GM23338 (cell line): Measurements from ENCODE around the gene TRAF3IP1. TPM values are rescaled to one million over a fixed set of nuclear protein-coding genes. Genes with fewer than 3 reads are reported as not detected.

ENCODE experiments used
- ATAC-seq: fragments of 200-7000 bp; cut with Tn5 transposase; 3 replicates; pipeline ENCODE4 v1.9.1; 2020
- DNase-seq: peaks from one replicate; pipeline ENCODE4 v3.0.0-alpha.2; 2015; ENCODE audit warnings: low spot score
- H2AFZ ChIP-seq: fragments of 200-600 bp; sonication (generic); 2 replicates; pipeline ENCODE4 v1.8.0; 2016; ENCODE audit warnings: antibody characterized with exemption, mild to moderate bottlenecking, moderate library complexity
- H3F3A ChIP-seq: fragments of 200-600 bp; sonication (generic); replicated peaks from 2 replicates; pipeline ENCODE4 v1.8.0; 2017; ENCODE audit warnings: antibody characterized with exemption, mixed run types, low read depth
- H3K27ac ChIP-seq: fragments of 200-600 bp; sonication (generic); 2 replicates; pipeline ENCODE4 v1.6.1; 2016; ENCODE audit warnings: low read depth
- H3K27me3 ChIP-seq: fragments of 200-600 bp; sonication (generic); 2 replicates; pipeline ENCODE4 v1.8.0; 2016; ENCODE audit warnings: mild to moderate bottlenecking, mixed run types, moderate library complexity; ENCODE audit not compliant: insufficient read depth
- H3K36me3 ChIP-seq: fragments of 200-600 bp; sonication (generic); 2 replicates; pipeline ENCODE4 v1.8.0; 2016; ENCODE audit warnings: mild to moderate bottlenecking; ENCODE audit not compliant: insufficient read depth
- H3K4me1 ChIP-seq: fragments of 200-600 bp; sonication (generic); 2 replicates; pipeline ENCODE4 v1.8.0; 2016; ENCODE audit warnings: mild to moderate bottlenecking, moderate library complexity; ENCODE audit not compliant: insufficient read depth
- H3K4me2 ChIP-seq: fragments of 200-600 bp; sonication (generic); 2 replicates; pipeline ENCODE4 v1.7.1; 2017; ENCODE audit warnings: mixed run types
- H3K4me3 ChIP-seq: fragments of 200-600 bp; sonication (generic); 2 replicates; pipeline ENCODE4 v1.6.1; 2016; ENCODE audit warnings: mixed run types
- H3K79me2 ChIP-seq: fragments of 200-600 bp; sonication (generic); replicated peaks from 2 replicates; pipeline ENCODE4 v1.8.0; 2017; ENCODE audit warnings: mild to moderate bottlenecking; ENCODE audit not compliant: insufficient read depth
- H3K9me2 ChIP-seq: fragments of 200-600 bp; sonication (generic); 2 replicates; pipeline ENCODE4 v1.8.0; 2017; ENCODE audit not compliant: insufficient read depth
- H4K20me1 ChIP-seq: fragments of 200-600 bp; sonication (generic); replicated peaks from 2 replicates; pipeline ENCODE4 v1.8.0; 2017; ENCODE audit warnings: mild to moderate bottlenecking; ENCODE audit not compliant: insufficient read depth
- H3K27ac Mint-ChIP-seq: 2 replicates; pipeline ENCODE4 v1.8.0; 2020; ENCODE audit warnings: inconsistent platforms, mild to moderate bottlenecking, moderate library complexity, mixed read lengths
- H3K27me3 Mint-ChIP-seq: 3 replicates; pipeline ENCODE4 v1.8.0; 2022; ENCODE audit warnings: low read depth, mild to moderate bottlenecking, moderate library complexity, mixed read lengths, inconsistent platforms; ENCODE audit not compliant: insufficient read depth, poor library complexity
- H3K36me3 Mint-ChIP-seq: 3 replicates; pipeline ENCODE4 v1.8.0; 2021; ENCODE audit warnings: low read depth, mild to moderate bottlenecking, inconsistent platforms, moderate library complexity, mixed read lengths
- H3K4me1 Mint-ChIP-seq: 3 replicates; pipeline ENCODE4 v1.8.0; 2020; ENCODE audit warnings: mild to moderate bottlenecking, inconsistent platforms, mixed read lengths
- H3K4me3 Mint-ChIP-seq: 3 replicates; pipeline ENCODE4 v1.8.0; 2021; ENCODE audit warnings: moderate library complexity, mild to moderate bottlenecking, inconsistent platforms, mixed read lengths
- H3K9me3 Mint-ChIP-seq: 3 replicates; pipeline ENCODE4 v1.8.0; 2020; ENCODE audit warnings: moderate library complexity, mild to moderate bottlenecking, inconsistent platforms, mixed read lengths
- CTCF ChIP-seq, 2 experiments: fragments of 200-600 bp in 1 of 2; sonication (generic) in 1 of 2; conservative IDR thresholded peaks; 2 replicates each; pipeline versions ENCODE4 v1.5.1 to v1.6.1; 2016 to 2017; ENCODE audit warnings: antibody characterized with exemption in 2 of 2, low read depth in 2 of 2, mild to moderate bottlenecking in 2 of 2, moderate library complexity in 1 of 2
- NANOG ChIP-seq: IDR thresholded peaks from 2 replicates; pipeline ENCODE4 v1.6.1; 2016; ENCODE audit warnings: antibody characterized with exemption, borderline replicate concordance
- POLR2AphosphoS5 ChIP-seq: IDR thresholded peaks from 2 replicates; pipeline ENCODE4 v1.6.1; 2016; ENCODE audit warnings: antibody characterized with exemption, low read depth
- REST ChIP-seq: IDR thresholded peaks from one replicate; pipeline ENCODE4 v1.6.1; 2018; ENCODE audit warnings: antibody characterized with exemption; ENCODE audit not compliant: unreplicated experiment
- STAT1 ChIP-seq: IDR thresholded peaks from one replicate; pipeline ENCODE4 v1.6.1; 2016; ENCODE audit warnings: antibody characterized with exemption; ENCODE audit not compliant: unreplicated experiment
- ZNF114 ChIP-seq: fragments of 250-450 bp; sonication (Bioruptor Pico); IDR thresholded peaks from 2 replicates; pipeline ENCODE4 v1.5.0; 2020; ENCODE audit warnings: mild to moderate bottlenecking, moderate library complexity
- polyA plus RNA-seq: library from polyadenylated mRNA; unstranded; fragments of >200 nt; fragmentation: Nextera tagmentation; extraction: Ambion mirVana; gene quantifications from 2 replicates; pipeline ENCODE4 v1.2.1, GENCODE V29; 2016
- total RNA-seq: library from RNA; depleted of rRNA; stranded (reverse); fragments of >200 nt; shearing (Covaris generic); gene quantifications from 2 replicates; pipeline ENCODE4 v1.2.3, GENCODE V29; 2014

Gene TRAF3IP1
- total and polyA plus RNA-seq, 2 experiments from 2014 or later: 12.5 to 20.7 TPM

- peaks cover 22% of the 10 kb centered on the region for H3K9me3 Mint-ChIP-seq
- no peaks in the 10 kb centered on the region for H3K4me1 ChIP-seq
- no peak overlapping the region for H3K4me2 ChIP-seq
- no peaks in the 10 kb centered on the region for H3F3A ChIP-seq
- no peak overlapping the region for H3K27ac ChIP-seq
- ATAC-seq: no peak
- H3K27ac Mint-ChIP-seq: no peak overlapping the region
- no peak for TF ChIP-seq POLR2AphosphoS5
- TF ChIP-seq CTCF (conservative IDR thresholded peaks at IDR 0.05; ENCODE audit: low read depth in 2 of 2): no peak
- no peak for TF ChIP-seq STAT1
- TF ChIP-seq NANOG: no peak
- TF ChIP-seq REST: no peak
- TF ChIP-seq ZNF114: no peak
- no peak overlapping the region for H3K4me3 ChIP-seq
- peaks cover 6% of the 10 kb centered on the region for H3K27me3 Mint-ChIP-seq
- H3K27me3 ChIP-seq: no peaks in the 10 kb centered on the region
- no peaks in the 10 kb centered on the region for H3K79me2 ChIP-seq
- no peak overlapping the region for H3K4me3 Mint-ChIP-seq
- DNase-seq: no peak
- H4K20me1 ChIP-seq: no peaks in the 10 kb centered on the region
- no peak overlapping the region for H2AFZ ChIP-seq
- H3K36me3 ChIP-seq: no peaks in the 10 kb centered on the region
- no peaks in the 10 kb centered on the region for H3K9me2 ChIP-seq
- peaks cover 20% of the 10 kb centered on the region for H3K36me3 Mint-ChIP-seq
- H3K4me1 Mint-ChIP-seq: peaks cover 5% of the 10 kb centered on the region; the same call in 2 of the 3 replicates
Measured at GRCh38 chr2:238412067-238412767, 91.9 kb downstream of the TRAF3IP1 start.

GRCh38 chr2:238413368-238413767 lies 93.0 kb downstream of the TRAF3IP1 start:
- Mint-ChIP-seq H3K9me3 (peaks cover 26% of the 10 kb centered on the region), H3K27ac (no peak overlapping the region), H3K4me3 (no peak overlapping the region), H3K36me3 (peaks cover 22% of the 10 kb centered on the region), H3K27me3 (peaks cover 4% of the 10 kb centered on the region), H3K4me1 (peaks cover 5% of the 10 kb centered on the region; the same call in 2 of the 3 replicates)
- no peaks in the 10 kb centered on the region for H3K27me3 ChIP-seq
- H3K79me2 ChIP-seq: no peaks in the 10 kb centered on the region
- no peak overlapping the region for H2AFZ ChIP-seq
- TF ChIP-seq ZNF114: no peak
- no peak overlapping the region for H3K4me3 ChIP-seq
- H3K27ac ChIP-seq: no peak overlapping the region
- no peaks in the 10 kb centered on the region for H4K20me1 ChIP-seq
- DNase-seq (no peak), ATAC-seq (no peak)
- H3K4me2 ChIP-seq: no peak overlapping the region
- H3F3A ChIP-seq: no peaks in the 10 kb centered on the region
- no peaks in the 10 kb centered on the region for H3K4me1 ChIP-seq
- H3K9me2 ChIP-seq: no peaks in the 10 kb centered on the region
- H3K36me3 ChIP-seq: no peaks in the 10 kb centered on the region
